SU-DHL-6 (cell line): ENCODE measurements around the gene POLE.

Experiments
- H2AFZ ChIP-seq: fragments of 200-600 bp; sonication (generic); 2 replicates; pipeline ENCODE4 v1.6.1; 2014; ENCODE audit warnings: low read depth, mild to moderate bottlenecking, moderate library complexity, mixed read lengths, antibody characterized with exemption, low read length; ENCODE audit not compliant: severe bottlenecking
- H3F3A ChIP-seq: fragments of 200-600 bp; shearing (Covaris generic); 2 replicates; pipeline ENCODE4 v1.6.0; 2016; ENCODE audit warnings: antibody characterized with exemption, mild to moderate bottlenecking; ENCODE audit not compliant: insufficient read depth
- H3K27ac ChIP-seq: fragments of 200-600 bp; sonication (generic); 2 replicates; pipeline ENCODE4 v1.5.1; 2016; ENCODE audit warnings: low read depth, mild to moderate bottlenecking, low read length, moderate library complexity, mixed read lengths
- H3K27me3 ChIP-seq: fragments of 200-600 bp; sonication (generic), shearing (Covaris generic); 2 replicates; pipeline ENCODE4 v1.6.0; 2014; ENCODE audit warnings: mild to moderate bottlenecking, low read length
- H3K36me3 ChIP-seq: fragments of 200-600 bp; sonication (generic); 2 replicates; pipeline ENCODE4 v1.6.1; 2014; ENCODE audit warnings: mild to moderate bottlenecking, low read length, mixed read lengths
- H3K4me2 ChIP-seq: fragments of 300-600, 200-600 bp; shearing (Covaris generic), sonication (generic); 2 replicates; pipeline ENCODE4 v1.6.0; 2014; ENCODE audit warnings: low read length, low read depth, mild to moderate bottlenecking; ENCODE audit not compliant: poor library complexity, severe bottlenecking
- H3K4me3 ChIP-seq: fragments of 200-600 bp; sonication (generic); 2 replicates; pipeline ENCODE4 v1.5.1; 2014; ENCODE audit warnings: antibody characterized with exemption, low read length, mild to moderate bottlenecking, mixed read lengths; ENCODE audit not compliant: insufficient read depth, poor library complexity, severe bottlenecking
- H3K79me2 ChIP-seq: fragments of 200-600 bp; sonication (generic); 2 replicates; pipeline ENCODE4 v1.6.1; 2014; ENCODE audit warnings: mild to moderate bottlenecking, low read length, moderate library complexity; ENCODE audit not compliant: insufficient read depth
- H3K9ac ChIP-seq: fragments of 200-600 bp; sonication (generic); 2 replicates; pipeline ENCODE4 v1.7.0; 2014; ENCODE audit warnings: mild to moderate bottlenecking, low read length
- H3K9me2 ChIP-seq: fragments of 200-600 bp; sonication (generic); replicated peaks from 2 replicates; pipeline ENCODE4 v1.6.1; 2014; ENCODE audit warnings: low read length; ENCODE audit not compliant: insufficient read depth
- H3K9me3 ChIP-seq: fragments of 200-600 bp; sonication (generic); 2 replicates; pipeline ENCODE4 v1.6.1; 2014; ENCODE audit warnings: low read length, mixed read lengths; ENCODE audit not compliant: insufficient read depth
- H4K20me1 ChIP-seq: fragments of 200-600 bp; sonication (generic); 2 replicates; pipeline ENCODE4 v1.6.1; 2014; ENCODE audit warnings: low read depth, mild to moderate bottlenecking, antibody characterized with exemption, low read length, moderate library complexity, mixed read lengths
- EZH2phosphoT487 ChIP-seq: fragments of 200-600 bp; sonication (generic), shearing (Covaris generic); conservative IDR thresholded peaks from 2 replicates; pipeline ENCODE4 v1.6.1; 2018; ENCODE audit warnings: mild to moderate bottlenecking, antibody characterized with exemption, low read length, moderate library complexity, mixed read lengths
- TF ChIP-seq, protein P1 (sequence below): fragments of 200-600 bp; sonication (generic); IDR thresholded peaks from one replicate; pipeline ENCODE4 v1.5.1; 2017; ENCODE audit warnings: antibody characterized with exemption, mild to moderate bottlenecking, low read length, moderate library complexity; ENCODE audit not compliant: insufficient read depth, poor library complexity, severe bottlenecking

Gene POLE

DNA sequence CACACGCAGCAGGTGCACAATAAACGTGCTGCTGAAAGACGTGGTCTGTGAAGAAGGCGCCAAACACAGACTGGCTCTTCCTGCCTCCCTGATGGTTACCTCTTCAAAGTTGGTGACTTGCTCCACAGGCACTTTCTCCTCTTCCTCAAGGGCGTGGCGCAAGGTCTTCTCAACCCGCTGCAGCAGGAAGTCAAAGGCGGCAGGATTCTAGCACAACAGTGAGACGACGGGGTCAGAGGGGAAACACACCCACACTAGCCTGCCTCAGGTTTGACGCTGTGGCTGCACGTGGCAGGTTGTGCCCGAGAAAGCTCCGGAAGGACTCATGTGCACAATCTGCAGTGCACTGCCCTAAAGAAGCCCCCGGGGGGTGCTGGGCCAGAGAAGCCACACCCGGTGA lies 15.0 kb downstream of the POLE start:
- Histone ChIP-seq H2AFZ (no peak overlapping the region), H3F3A (no peaks in the 10 kb centered on the region), H3K9me2 (no peaks in the 10 kb centered on the region), H3K9me3 (no peaks in the 10 kb centered on the region), H3K27ac (no peak overlapping the region), H3K9ac (no peak overlapping the region), H3K27me3 (no peaks in the 10 kb centered on the region), H3K79me2 (no peaks in the 10 kb centered on the region), H3K4me3 (no peak overlapping the region), H3K4me2 (no peak overlapping the region), H3K36me3 (peaks cover 2% of the 10 kb centered on the region; the same call in 1 of the 2 replicates), H4K20me1 (no peaks in the 10 kb centered on the region)
- no peak for TF ChIP-seq EZH2phosphoT487
- TF ChIP-seq, protein P1, sequence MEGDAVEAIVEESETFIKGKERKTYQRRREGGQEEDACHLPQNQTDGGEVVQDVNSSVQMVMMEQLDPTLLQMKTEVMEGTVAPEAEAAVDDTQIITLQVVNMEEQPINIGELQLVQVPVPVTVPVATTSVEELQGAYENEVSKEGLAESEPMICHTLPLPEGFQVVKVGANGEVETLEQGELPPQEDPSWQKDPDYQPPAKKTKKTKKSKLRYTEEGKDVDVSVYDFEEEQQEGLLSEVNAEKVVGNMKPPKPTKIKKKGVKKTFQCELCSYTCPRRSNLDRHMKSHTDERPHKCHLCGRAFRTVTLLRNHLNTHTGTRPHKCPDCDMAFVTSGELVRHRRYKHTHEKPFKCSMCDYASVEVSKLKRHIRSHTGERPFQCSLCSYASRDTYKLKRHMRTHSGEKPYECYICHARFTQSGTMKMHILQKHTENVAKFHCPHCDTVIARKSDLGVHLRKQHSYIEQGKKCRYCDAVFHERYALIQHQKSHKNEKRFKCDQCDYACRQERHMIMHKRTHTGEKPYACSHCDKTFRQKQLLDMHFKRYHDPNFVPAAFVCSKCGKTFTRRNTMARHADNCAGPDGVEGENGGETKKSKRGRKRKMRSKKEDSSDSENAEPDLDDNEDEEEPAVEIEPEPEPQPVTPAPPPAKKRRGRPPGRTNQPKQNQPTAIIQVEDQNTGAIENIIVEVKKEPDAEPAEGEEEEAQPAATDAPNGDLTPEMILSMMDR: no peak

DNA sequence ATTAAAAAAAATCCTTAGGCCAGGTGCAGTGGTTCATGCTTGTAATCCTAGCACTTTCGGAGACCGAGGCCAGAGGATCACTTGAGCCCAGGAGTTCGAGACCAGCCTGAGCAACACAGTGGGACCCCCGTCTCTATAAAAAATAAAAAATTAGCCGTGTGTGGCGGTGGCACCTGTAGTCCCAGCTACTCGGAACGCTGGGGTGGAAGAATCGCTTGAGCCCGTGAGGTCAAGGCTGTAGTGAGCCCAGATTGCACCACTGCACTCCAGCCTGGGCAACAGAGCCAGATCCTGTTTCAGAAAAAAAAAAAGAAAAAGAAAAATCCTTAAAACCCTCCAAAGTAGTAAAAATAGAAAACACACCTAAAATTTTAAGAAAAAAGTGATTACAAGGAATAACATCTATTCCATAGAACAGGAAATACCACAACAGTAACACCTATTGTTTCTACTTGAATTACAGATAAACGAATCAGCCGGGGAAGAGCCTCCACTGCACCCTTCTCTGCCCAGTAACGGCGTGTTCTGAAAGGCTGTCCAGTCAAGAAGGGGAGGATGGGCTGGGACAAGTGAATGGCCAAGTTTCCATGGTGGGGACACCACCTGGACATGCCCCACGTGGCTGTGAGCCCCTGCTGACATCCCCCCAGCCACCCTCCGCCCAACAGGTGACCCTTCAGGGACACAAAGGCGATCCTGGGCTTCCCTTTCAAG lies 17.8 kb downstream of the POLE start:
- Histone ChIP-seq H4K20me1 (no peaks in the 10 kb centered on the region), H3K4me3 (no peak overlapping the region), H3K79me2 (no peaks in the 10 kb centered on the region), H3K9me2 (no peaks in the 10 kb centered on the region), H3K4me2 (no peak overlapping the region), H3K36me3 (peaks cover 16% of the 10 kb centered on the region; the same call in 1 of the 2 replicates), H3F3A (no peaks in the 10 kb centered on the region), H3K27ac (no peak overlapping the region), H3K27me3 (no peaks in the 10 kb centered on the region), H3K9ac (no peak overlapping the region), H2AFZ (no peak overlapping the region), H3K9me3 (no peaks in the 10 kb centered on the region)
- TF ChIP-seq, protein P1: no peak
- no peak for TF ChIP-seq EZH2phosphoT487

DNA sequence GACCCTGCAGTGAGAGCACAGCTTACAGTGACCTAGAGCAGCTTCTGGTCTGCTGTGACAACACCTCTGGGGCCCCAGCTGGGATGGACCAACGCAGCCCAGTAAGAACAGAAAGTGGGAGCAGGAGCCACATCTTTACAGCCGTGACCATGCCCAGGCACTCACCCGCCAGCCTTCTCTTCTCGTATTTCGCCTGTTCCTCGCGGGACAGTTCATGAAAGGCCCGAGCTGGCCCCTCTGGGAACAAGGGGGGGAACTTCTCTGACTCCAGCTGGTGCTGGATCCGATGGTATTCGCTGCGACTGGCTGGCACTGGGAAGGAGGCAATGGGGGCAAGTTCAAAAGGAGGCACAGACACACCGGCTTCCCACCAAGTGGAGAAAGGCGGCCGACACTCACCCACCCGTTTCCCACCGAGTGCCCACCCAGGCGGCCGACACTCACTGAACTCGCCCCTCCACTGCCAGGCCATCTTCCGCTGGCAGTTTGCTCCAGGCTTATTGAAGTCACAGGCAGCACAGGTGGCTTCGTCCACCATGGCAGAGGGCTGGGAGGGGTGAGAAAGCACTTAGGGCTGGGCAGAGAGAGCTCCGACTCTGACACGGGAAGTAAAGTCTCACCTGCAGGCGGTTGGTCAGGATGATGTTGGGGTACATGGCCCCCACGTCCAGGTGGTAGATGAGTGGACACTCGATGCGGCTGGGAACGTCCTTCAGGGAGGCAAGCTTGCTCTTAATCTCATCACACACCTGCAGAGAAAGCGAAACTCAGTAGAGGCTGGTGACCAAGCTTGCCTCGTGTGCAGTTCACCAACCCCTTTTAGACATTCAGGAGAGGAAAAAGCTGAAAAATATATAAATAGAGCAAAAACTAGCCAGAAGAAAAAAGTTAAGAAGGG lies 18.7 kb downstream of the POLE start:
- no peaks in the 10 kb centered on the region for H4K20me1 ChIP-seq
- H3K9ac ChIP-seq: no peak overlapping the region
- no peak overlapping the region for H3K27ac ChIP-seq
- no peaks in the 10 kb centered on the region for H3K27me3 ChIP-seq
- H3K9me2 ChIP-seq: no peaks in the 10 kb centered on the region
- no peaks in the 10 kb centered on the region for H3F3A ChIP-seq
- peaks cover 17% of the 10 kb centered on the region; the same call in 1 of the 2 replicates for H3K36me3 ChIP-seq
- no peak overlapping the region for H3K4me3 ChIP-seq
- no peak overlapping the region for H3K4me2 ChIP-seq
- TF ChIP-seq, protein P1: no peak
- TF ChIP-seq EZH2phosphoT487: no peak
- H2AFZ ChIP-seq: no peak overlapping the region
- H3K9me3 ChIP-seq: no peaks in the 10 kb centered on the region
- no peaks in the 10 kb centered on the region for H3K79me2 ChIP-seq
